ENCODE measurements around the gene OGT. TPM values are rescaled to one million over a fixed set of nuclear protein-coding genes. Genes with fewer than 3 reads are reported as not detected.

Gene OGT
- total RNA-seq, 1 experiment from 2014 or later: 211 TPM

DNA sequence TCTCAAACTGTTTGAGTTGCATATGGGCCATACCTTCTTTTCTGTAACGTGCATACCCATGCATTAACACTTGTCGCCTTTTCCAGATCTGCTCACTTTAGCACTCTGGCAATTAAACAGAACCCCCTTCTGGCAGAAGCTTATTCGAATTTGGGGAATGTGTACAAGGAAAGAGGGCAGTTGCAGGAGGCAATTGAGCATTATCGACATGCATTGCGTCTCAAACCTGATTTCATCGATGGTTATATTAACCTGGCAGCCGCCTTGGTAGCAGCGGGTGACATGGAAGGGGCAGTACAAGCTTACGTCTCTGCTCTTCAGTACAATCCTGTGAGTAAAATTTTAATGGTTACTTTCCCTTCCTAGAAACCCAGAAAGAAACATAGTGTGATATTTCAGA is 4.8 kb downstream of the OGT start:
- H3K9me3 ChIP-seq: no peaks in the 10 kb centered on the region
- Mint-ChIP-seq H3K36me3 (ENCODE audit: insufficient read depth, unreplicated experiment) (peaks cover 53% of the 10 kb centered on the region), H3K4me3 (ENCODE audit: unreplicated experiment) (no peak overlapping the region), H3K27me3 (ENCODE audit: insufficient read depth, unreplicated experiment) (no peaks in the 10 kb centered on the region), H3K27ac (ENCODE audit: unreplicated experiment) (no peak overlapping the region), H3K4me1 (ENCODE audit: low read depth, unreplicated experiment) (peaks cover 17% of the 10 kb centered on the region), H3K9me3 (ENCODE audit: unreplicated experiment) (no peaks in the 10 kb centered on the region)
- no peaks in the 10 kb centered on the region for H3K27me3 ChIP-seq (replicated peaks; ENCODE audit: control insufficient read depth, insufficient read depth, low read length)
- intact Hi-C loops (cut with micrococcal nuclease; ENCODE audit: unreplicated experiment): no loop called here
- no peak for TF ChIP-seq CTCF (IDR thresholded peaks at IDR 0.05; ENCODE audit: insufficient read depth in 1 of 2, low read depth in 1 of 2, low read length in 1 of 2, severe bottlenecking in 1 of 2, unreplicated experiment in 1 of 2)
- POLR2A ChIA-PET: no interaction called here
- DNase-seq: no peak
- CTCF ChIA-PET: no interaction called here
- no TSS peak for BruUV-seq (replicated peaks)
- H3K4me3 ChIP-seq (ENCODE audit: low read depth, low read length): no peak overlapping the region
- H3K4me1 ChIP-seq: peaks cover 7% of the 10 kb centered on the region; the same call in 1 of the 2 replicates
- H3K36me3 ChIP-seq (ENCODE audit: control insufficient read depth, insufficient read depth, low read length): no peaks in the 10 kb centered on the region; the same call in 1 of the 2 replicates

DNA sequence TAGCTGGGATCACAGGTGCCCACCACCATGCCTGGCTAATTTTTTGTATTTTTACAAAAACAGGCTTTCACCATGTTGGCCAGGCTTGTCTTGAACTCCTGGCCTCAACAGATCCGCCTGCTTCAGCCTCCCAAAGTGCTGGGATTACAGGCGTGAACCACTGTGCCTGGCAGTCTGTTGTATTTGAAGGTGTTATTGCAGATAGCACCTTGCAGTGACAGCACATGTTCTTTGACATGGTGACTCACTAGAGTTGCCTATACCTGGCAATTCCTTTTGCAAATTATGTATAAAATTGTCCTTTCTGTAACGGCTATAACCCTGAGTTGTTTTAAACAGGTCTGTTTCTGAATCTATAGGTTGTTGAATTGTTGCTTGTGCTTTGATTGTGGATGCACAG is 7.9 kb downstream of the OGT start:
- H3K27me3 ChIP-seq (replicated peaks; ENCODE audit: control insufficient read depth, insufficient read depth, low read length): no peaks in the 10 kb centered on the region
- Mint-ChIP-seq H3K9me3 (ENCODE audit: unreplicated experiment) (no peaks in the 10 kb centered on the region), H3K4me1 (ENCODE audit: low read depth, unreplicated experiment) (peaks cover 17% of the 10 kb centered on the region), H3K4me3 (ENCODE audit: unreplicated experiment) (no peak overlapping the region), H3K36me3 (ENCODE audit: insufficient read depth, unreplicated experiment) (peaks cover 71% of the 10 kb centered on the region), H3K27me3 (ENCODE audit: insufficient read depth, unreplicated experiment) (no peaks in the 10 kb centered on the region), H3K27ac (ENCODE audit: unreplicated experiment) (no peak overlapping the region)
- peaks cover 1% of the 10 kb centered on the region; the same call in 1 of the 2 replicates for H3K4me1 ChIP-seq
- BruUV-seq (replicated peaks): no TSS peak
- H3K4me3 ChIP-seq (ENCODE audit: low read depth, low read length): no peak overlapping the region
- intact Hi-C loops (cut with micrococcal nuclease; ENCODE audit: unreplicated experiment): no loop called here
- POLR2A ChIA-PET: no interaction called here
- no peak for TF ChIP-seq CTCF (IDR thresholded peaks at IDR 0.05; ENCODE audit: insufficient read depth in 1 of 2, low read depth in 1 of 2, low read length in 1 of 2, severe bottlenecking in 1 of 2, unreplicated experiment in 1 of 2)
- no peak for DNase-seq
- CTCF ChIA-PET: no interaction called here
- no peaks in the 10 kb centered on the region; the same call in none of the 2 replicates for H3K36me3 ChIP-seq (ENCODE audit: control insufficient read depth, insufficient read depth, low read length)
- no peaks in the 10 kb centered on the region for H3K9me3 ChIP-seq

- H3K27me3 Mint-ChIP-seq (ENCODE audit: insufficient read depth, unreplicated experiment): no peaks in the 10 kb centered on the region
- H3K9me3 ChIP-seq: no peaks in the 10 kb centered on the region
- no peaks in the 10 kb centered on the region; the same call in 1 of the 2 replicates for H3K4me1 ChIP-seq
- H3K4me1 Mint-ChIP-seq (ENCODE audit: low read depth, unreplicated experiment): peaks cover 17% of the 10 kb centered on the region
- POLR2A ChIA-PET: no interaction called here
- no TSS peak for BruUV-seq (replicated peaks)
- H3K4me3 Mint-ChIP-seq (ENCODE audit: unreplicated experiment): no peak overlapping the region
- no peak overlapping the region for H3K4me3 ChIP-seq (ENCODE audit: low read depth, low read length)
- no peaks in the 10 kb centered on the region for H3K9me3 Mint-ChIP-seq (ENCODE audit: unreplicated experiment)
- CTCF ChIA-PET: interaction anchor here (0.5 kb wide), 1 partner anchor 258 kb away, joined by 3 read pairs; the partner anchor contains the start of gene NONO
- intact Hi-C loops (cut with micrococcal nuclease; ENCODE audit: unreplicated experiment): no loop called here
- H3K36me3 ChIP-seq (ENCODE audit: control insufficient read depth, insufficient read depth, low read length): no peaks in the 10 kb centered on the region; the same call in none of the 2 replicates
- DNase-seq: no peak
- TF ChIP-seq CTCF (IDR thresholded peaks at IDR 0.05; ENCODE audit: insufficient read depth in 1 of 2, low read depth in 1 of 2, low read length in 1 of 2, severe bottlenecking in 1 of 2, unreplicated experiment in 1 of 2): no peak
- peaks cover 74% of the 10 kb centered on the region for H3K36me3 Mint-ChIP-seq (ENCODE audit: insufficient read depth, unreplicated experiment)
- no peaks in the 10 kb centered on the region for H3K27me3 ChIP-seq (replicated peaks; ENCODE audit: control insufficient read depth, insufficient read depth, low read length)
- no peak overlapping the region for H3K27ac Mint-ChIP-seq (ENCODE audit: unreplicated experiment)
Measured at GRCh38 chrX:71541210-71542022, 8.5 kb downstream of the OGT start.
